Heart left ventricle (tissue), 16 donors: Measurements from ENCODE around the gene GNAS. TPM values are rescaled to one million over a fixed set of nuclear protein-coding genes. Genes with fewer than 3 reads are reported as not detected.

Experiments
- ATAC-seq, 4 donors: fragments of 200-7000 bp; cut with Tn5 transposase; one replicate each; pipeline ENCODE4 v1.9.1; 2020 to 2022; ENCODE audit warnings: moderate library complexity in 4 of 4, mild to moderate bottlenecking in 3 of 4, moderate number of reproducible peaks in 1 of 4
- DNase-seq, 5 donors: peaks; one replicate each; pipeline ENCODE4 v3.0.0-alpha.2; 2020
- H3K27ac ChIP-seq, 12 donors: fragments of 200-600 bp; sonication (generic) in 4 of 12; one replicate each; pipeline versions ENCODE4 v1.5.0 to v1.8.0; 2016 to 2022; ENCODE audit warnings: mild to moderate bottlenecking in 2 of 12
- H3K27me3 ChIP-seq, 9 donors: fragments of 200-600 bp; sonication (generic) in 2 of 9; one replicate each; pipeline versions ENCODE4 v1.5.1 to v1.8.0; 2016 to 2022; ENCODE audit warnings: mild to moderate bottlenecking in 3 of 9
- H3K36me3 ChIP-seq, 9 donors: fragments of 200-600 bp; sonication (generic) in 2 of 9; one replicate each; pipeline versions ENCODE4 v1.5.0 to v1.8.0; 2018 to 2022; ENCODE audit warnings: mild to moderate bottlenecking in 2 of 9
- H3K4me1 ChIP-seq, 12 donors: fragments of 200-600 bp; sonication (generic) in 4 of 12; one replicate each; pipeline versions ENCODE4 v1.5.0 to v1.8.0; 2016 to 2022; ENCODE audit warnings: mild to moderate bottlenecking in 3 of 12
- H3K4me3 ChIP-seq, 12 donors: fragments of 200-600 bp; sonication (generic) in 4 of 12; one replicate each; pipeline versions ENCODE4 v1.5.0 to v1.8.0; 2017 to 2022; ENCODE audit warnings: mild to moderate bottlenecking in 9 of 12, moderate library complexity in 4 of 12
- H3K9me3 ChIP-seq, 12 donors: fragments of 200-600 bp; sonication (generic) in 4 of 12; one replicate each; pipeline versions ENCODE4 v1.5.0 to v1.8.0; 2016 to 2022; ENCODE audit warnings: mild to moderate bottlenecking in 1 of 12
- CTCF ChIP-seq, 12 donors: fragments of 200-600 bp; sonication (generic) in 4 of 12; IDR thresholded peaks; one replicate each; pipeline versions ENCODE4 v1.5.0 to v1.8.0; 2018 to 2022; ENCODE audit warnings: antibody characterized with exemption in 12 of 12, mild to moderate bottlenecking in 5 of 12
- POLR2A ChIP-seq, 2 donors: fragments of 450-650 bp; IDR thresholded peaks; one replicate each; pipeline ENCODE4 v1.6.1; 2017; ENCODE audit warnings: antibody characterized with exemption in 2 of 2, mild to moderate bottlenecking in 2 of 2, moderate library complexity in 2 of 2
- WGBS, 4 donors: extraction: QIAGEN DNeasy Blood & Tissue Kit in 2 of 4; methylation state at CpG; one replicate each; pipeline versions ENCODE4 v1.1.5 to v1.1.7; 2013 to 2018; 5-methylcytosine and 5-hydroxymethylcytosine counted together
- intact Hi-C, 10 donors: fragments of 100-400 bp; cut with DNase I; formaldehyde crosslinking; loops; one replicate each; pipeline versions ENCODE4 v1.11.1 to v1.14.2; 2022
- polyA plus RNA-seq, 2 donors: library from polyadenylated mRNA; stranded (reverse); fragments of 200-250 nt; gene quantifications; one replicate each; pipeline ENCODE4 v1.2.3, GENCODE V29; 2013
- total RNA-seq, 9 donors: library from RNA; depleted of rRNA in 2 of 9; stranded (reverse); fragments of >200 nt in 2 of 9; fragmentation: NEBNext Ultra II Directional in 3 of 9; extraction: Animal tissue kit (Norgen Biotek cat#: 25700) in 3 of 9; gene quantifications; one replicate each; pipeline versions ENCODE4 v1.1.0 to v1.2.4, GENCODE V29; 2016 to 2023
- donor health status: ischemic (EF 13 %, LVEDD 7.1; RV severe dilation, severe dysfunction).
- donor health status: healthy with polysubstance abuse.
- donor health status: DM: no; HTN: yes; CAD: no.
- donor health status: DM: no; HTN: no; CAD: no.
- donor health status: ischemic (EF 25% LVEDD 6.9; RV normal size, moderate dysfunction).
- donor health status: ischemic (EF 25% LVEDD 5.7; RV mildly dilated, moderate dysfunction).
- donor health status: healthy.
- donor health status: DM: yes; HTN: yes; CAD: no.
- donor health status: ischemic (EF 35%, LVEDD 5.7; RV mildly dilated, moderate dysfunction).
- donor health status: nonischemic (EF 11% LVEDD 7.7; RV severe dilation, severe dysfunction).
- donor health status: DM: yes; HTN: yes; CAD: no.
- donor health status: PGD.
- donor health status: ischemic (EF 29% LVEDD 5.4; RV normal size, mild dysfunction).
- donor health status: nonischemic (EF 23%, LVEDD 6.1; RV moderate dilation, normal function).

GNAS gene
- total and polyA plus RNA-seq, 11 donors, result 1,246 to 2,999 (median 1,604) TPM

- H3K9me3 ChIP-seq, result no peaks in the 10 kb centered on the region
- H3K27me3 ChIP-seq, result peaks cover 3 to 69% (median 28%) of the 10 kb centered on the region in 9 donors
- no peaks in the 10 kb centered on the region for H3K36me3 ChIP-seq
- TF ChIP-seq POLR2A (IDR thresholded peaks at IDR 0.05) (no peak), CTCF (IDR thresholded peaks at IDR 0.05) (peak; percentile 13 to 58 (median 37))
- peaks cover 0 to 16% (median 0%) of the 10 kb centered on the region in 12 donors for H3K4me1 ChIP-seq
- intact Hi-C loops, result loop anchor here in 3 of 10 donors (5.0 kb wide), 1 partner anchor 602 kb away; no protein-coding TSS in a partner anchor
- ATAC-seq (peak in 3 of 4 donors; percentile 59 to 79 (median 66)), DNase-seq (no peak)
- H3K27ac ChIP-seq, result no peak overlapping the region
- H3K4me3 ChIP-seq, result peak overlapping the region in 7 of 12 donors; percentile 6 to 40 (median 17)
- WGBS, 4 donors, result 51 to 64% (median 53%) methylated on average over 27 of the region's 27 CpGs
These were observed 13.0 kb upstream of the GNAS start for GRCh38 chr20:58839474-58839874.

GRCh38 chr20:58839991-58840747, 12.3 kb upstream of the GNAS start:
- 54 to 78% (median 60%) methylated on average over 46 to 67 of the region's 67 CpGs for WGBS, 4 donors
- Histone ChIP-seq H3K4me3 (peak overlapping the region in 7 of 12 donors; percentile 6 to 40 (median 17)), H3K27me3 (peaks cover 5 to 76% (median 28%) of the 10 kb centered on the region in 9 donors), H3K9me3 (no peaks in the 10 kb centered on the region), H3K27ac (no peak overlapping the region), H3K4me1 (peaks cover 0 to 16% (median 0%) of the 10 kb centered on the region in 12 donors), H3K36me3 (no peaks in the 10 kb centered on the region)
- ATAC-seq (no peak), DNase-seq (no peak)
- TF ChIP-seq POLR2A (IDR thresholded peaks at IDR 0.05) (no peak), CTCF (IDR thresholded peaks at IDR 0.05) (no peak)
- intact Hi-C loops, result loop anchor here in 4 of 10 donors (5.0 to 10.0 kb wide), 5 partner anchors 145 to 603 kb away; partner anchors contain the start of genes STX16 (in 2 of the 4) and NPEPL1 (in 1 of the 4)

DNA sequence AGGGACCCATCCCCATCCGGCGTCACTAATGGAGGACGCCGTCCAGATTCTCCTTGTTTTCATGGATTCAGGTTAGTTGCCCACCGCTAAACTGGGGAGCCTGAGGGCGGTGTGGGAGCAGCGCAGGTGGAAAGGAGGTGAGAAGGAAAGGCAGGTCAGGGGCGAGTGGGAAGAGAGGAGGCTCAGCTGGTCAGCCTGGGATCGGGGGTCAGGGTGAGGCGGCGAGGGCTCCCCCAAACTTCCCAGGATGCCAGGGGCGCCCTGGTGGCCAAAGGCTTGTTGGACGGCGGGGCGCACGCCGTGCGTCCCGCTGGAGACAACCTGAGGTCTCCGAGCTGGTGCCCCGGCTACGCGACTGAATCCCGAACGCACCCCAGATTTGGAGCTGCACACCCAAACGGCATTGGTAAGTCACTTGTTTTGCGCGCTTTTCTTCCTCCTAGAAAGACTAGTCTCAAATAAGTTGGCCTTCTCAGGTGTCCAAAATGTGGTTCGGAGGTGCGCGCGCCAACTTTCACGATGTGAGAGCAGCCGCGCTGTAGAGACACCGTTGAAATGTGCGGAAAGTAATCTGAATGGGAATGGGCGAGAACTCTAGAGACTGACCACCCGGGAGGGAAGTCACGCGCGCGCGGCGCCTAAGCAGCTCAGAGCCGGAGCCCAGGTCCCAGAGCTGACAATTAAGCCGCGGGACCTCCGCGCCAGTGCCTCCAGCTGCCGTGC, 11.5 kb upstream of the GNAS start:
- peaks cover 0 to 16% (median 0%) of the 10 kb centered on the region in 12 donors for H3K4me1 ChIP-seq
- no peak overlapping the region for H3K4me3 ChIP-seq
- no peak for ATAC-seq
- no peaks in the 10 kb centered on the region for H3K9me3 ChIP-seq
- WGBS, 4 donors, result 51 to 62% (median 57%) methylated on average over 46 to 51 of the region's 51 CpGs
- TF ChIP-seq CTCF (IDR thresholded peaks at IDR 0.05), result no peak
- TF ChIP-seq POLR2A (IDR thresholded peaks at IDR 0.05), result no peak
- DNase-seq, result no peak
- H3K36me3 ChIP-seq, result no peaks in the 10 kb centered on the region
- intact Hi-C loops, result loop anchor here in 2 of 10 donors (5.0 to 10.0 kb wide), 4 partner anchors 146 to 594 kb away; partner anchors contain the start of genes STX16 (in 2 of the 2) and NPEPL1 (in 1 of the 2)
- H3K27me3 ChIP-seq, result peaks cover 5 to 82% (median 28%) of the 10 kb centered on the region in 9 donors
- H3K27ac ChIP-seq, result no peak overlapping the region
